WTC11 (cell line): Measurements from ENCODE around the gene RRN3. TPM values are rescaled to one million over a fixed set of nuclear protein-coding genes. Genes with fewer than 3 reads are reported as not detected.

Experiments used
- ATAC-seq: fragments of 200-7000 bp; cut with Tn5 transposase; 2 replicates; pipeline ENCODE4 v1.10.0; 2021; ENCODE audit warnings: mild to moderate bottlenecking, moderate library complexity
- CTCF ChIA-PET: fragments of 300-600 bp; sonication (Branson Sonifier 250); formaldehyde crosslinking; loops from one replicate; lab custom pipeline; 2021; ENCODE audit warnings: antibody characterized with exemption; lab: Charles Lee
- POLR2A ChIA-PET: fragments of 350-600 bp; sonication (Branson Sonifier 250); formaldehyde crosslinking; loops from one replicate; lab custom pipeline; 2021; ENCODE audit warnings: antibody characterized with exemption; lab: Charles Lee
- DNase-seq: peaks from one replicate; pipeline ENCODE4 v3.0.0; 2021; ENCODE audit warnings: low spot score
- H3K27ac Mint-ChIP-seq: 2 replicates; pipeline ENCODE4 v1.8.0; 2021; ENCODE audit warnings: mixed read lengths
- H3K27me3 Mint-ChIP-seq: 2 replicates; pipeline ENCODE4 v1.8.0; 2021; ENCODE audit warnings: low read depth, mild to moderate bottlenecking, moderate library complexity, mixed read lengths
- H3K36me3 Mint-ChIP-seq: 2 replicates; pipeline ENCODE4 v1.8.0; 2021; ENCODE audit warnings: mixed read lengths
- H3K4me1 Mint-ChIP-seq: 2 replicates; pipeline ENCODE4 v1.8.0; 2022; ENCODE audit warnings: mixed read lengths
- H3K4me3 Mint-ChIP-seq: 2 replicates; pipeline ENCODE4 v1.8.0; 2021; ENCODE audit warnings: mild to moderate bottlenecking, moderate library complexity, mixed read lengths
- H3K9me3 Mint-ChIP-seq: 2 replicates; pipeline ENCODE4 v1.8.0; 2021; ENCODE audit warnings: mixed read lengths
- AR ChIP-seq: fragments of 250-450 bp; sonication (Bioruptor Pico); IDR thresholded peaks from 2 replicates; pipeline ENCODE4 v1.9.0; 2021; ENCODE audit warnings: mild to moderate bottlenecking
- ARID4B ChIP-seq: sonication (generic); formaldehyde crosslinking; IDR thresholded peaks from 2 replicates; pipeline ENCODE4 v1.8.0; 2023; ENCODE audit warnings: missing genetic modification reagents, mild to moderate bottlenecking, borderline replicate concordance
- ATF1 ChIP-seq: sonication (generic); formaldehyde crosslinking; IDR thresholded peaks from 2 replicates; pipeline ENCODE4 v1.8.1; 2023; ENCODE audit warnings: mild to moderate bottlenecking, moderate library complexity, missing genetic modification reagents
- CBFB ChIP-seq: sonication (generic); formaldehyde crosslinking; IDR thresholded peaks from 2 replicates; pipeline ENCODE4 v1.8.1; 2022; ENCODE audit warnings: mild to moderate bottlenecking, low read depth, missing genetic modification reagents
- CDX4 ChIP-seq: fragments of 250-450 bp; sonication (Bioruptor Pico); IDR thresholded peaks from 2 replicates; pipeline ENCODE4 v1.9.0; 2021; ENCODE audit warnings: moderate library complexity, mild to moderate bottlenecking, inconsistent platforms, borderline replicate concordance
- CTCF ChIP-seq: fragments of 200-600 bp; IDR thresholded peaks from 2 replicates; pipeline ENCODE4 v1.8.0; 2022; ENCODE audit warnings: antibody characterized with exemption
- E2F1 ChIP-seq: sonication (generic); formaldehyde crosslinking; IDR thresholded peaks from 2 replicates; pipeline ENCODE4 v1.8.0; 2022; ENCODE audit warnings: mild to moderate bottlenecking, missing genetic modification reagents
- E2F5 ChIP-seq: sonication (generic); formaldehyde crosslinking; IDR thresholded peaks from 2 replicates; pipeline ENCODE4 v1.8.1; 2022; ENCODE audit warnings: mild to moderate bottlenecking, moderate library complexity, missing genetic modification reagents
- FOXJ3 ChIP-seq: sonication (generic); formaldehyde crosslinking; IDR thresholded peaks from 2 replicates; pipeline ENCODE4 v1.9.0; 2021; ENCODE audit warnings: missing genetic modification reagents, mild to moderate bottlenecking, borderline replicate concordance
- IRF2 ChIP-seq: sonication (generic); formaldehyde crosslinking; IDR thresholded peaks from 2 replicates; pipeline ENCODE4 v1.8.0; 2022; ENCODE audit warnings: low read depth, missing genetic modification reagents, borderline replicate concordance
- MAX ChIP-seq: sonication (generic); formaldehyde crosslinking; IDR thresholded peaks from 2 replicates; pipeline ENCODE4 v1.8.0; 2022; ENCODE audit warnings: mild to moderate bottlenecking, missing genetic modification reagents
- MXD4 ChIP-seq: fragments of 250-450 bp; sonication (Bioruptor Pico); IDR thresholded peaks from 2 replicates; pipeline ENCODE4 v1.8.0; 2021; ENCODE audit warnings: mild to moderate bottlenecking, moderate library complexity, borderline replicate concordance
- NR1H2 ChIP-seq: sonication (generic); formaldehyde crosslinking; IDR thresholded peaks from 2 replicates; pipeline ENCODE4 v1.9.0; 2021; ENCODE audit warnings: mild to moderate bottlenecking, moderate library complexity, missing genetic modification reagents
- OVOL2 ChIP-seq: fragments of 250-450 bp; sonication (Bioruptor Pico); IDR thresholded peaks from 2 replicates; pipeline ENCODE4 v1.9.0; 2021; ENCODE audit warnings: mild to moderate bottlenecking, borderline replicate concordance
- USF2 ChIP-seq: sonication (generic); formaldehyde crosslinking; IDR thresholded peaks from 2 replicates; pipeline ENCODE4 v1.8.1; 2023; ENCODE audit warnings: mild to moderate bottlenecking, missing genetic modification reagents, moderate library complexity
- ZNF121 ChIP-seq: sonication (generic); formaldehyde crosslinking; IDR thresholded peaks from 2 replicates; pipeline ENCODE4 v1.8.0; 2023; ENCODE audit warnings: missing genetic modification reagents
- ZNF263 ChIP-seq: sonication (generic); formaldehyde crosslinking; IDR thresholded peaks from 2 replicates; pipeline ENCODE4 v1.8.1; 2022; ENCODE audit warnings: low read depth, mild to moderate bottlenecking, moderate library complexity, missing genetic modification reagents
- ZNF317 ChIP-seq: sonication (generic); formaldehyde crosslinking; IDR thresholded peaks from 2 replicates; pipeline ENCODE4 v1.8.1; 2023; ENCODE audit warnings: low read depth, mild to moderate bottlenecking, moderate library complexity, missing genetic modification reagents, borderline replicate concordance
- ZSCAN18 ChIP-seq: fragments of 250-450 bp; sonication (Bioruptor Pico); IDR thresholded peaks from 2 replicates; pipeline ENCODE4 v2.1.2; 2022; ENCODE audit warnings: mild to moderate bottlenecking, moderate library complexity
- total RNA-seq: library from RNA; stranded (reverse); gene quantifications from 3 replicates; pipeline ENCODE4 v1.2.3, GENCODE V29; 2021

The RRN3 gene
- total RNA-seq, 1 experiment from 2014 or later: 25.6 TPM

- POLR2A ChIA-PET: no interaction called here
- TF ChIP-seq FOXJ3 (CRISPR knock-in tag) (no peak), MXD4 (no peak), CDX4 (CRISPR knock-in tag) (no peak), IRF2 (no peak), AR (CRISPR knock-in tag) (no peak), OVOL2 (CRISPR knock-in tag) (no peak), E2F5 (CRISPR knock-in tag) (no peak), CTCF (no peak), ZNF121 (CRISPR knock-in tag) (no peak), USF2 (CRISPR knock-in tag) (no peak), NR1H2 (CRISPR knock-in tag) (no peak), ZNF317 (no peak), ARID4B (no peak), ZNF263 (CRISPR knock-in tag) (no peak), E2F1 (CRISPR knock-in tag) (no peak), CBFB (no peak), ZSCAN18 (CRISPR knock-in tag) (no peak), MAX (CRISPR knock-in tag) (no peak), ATF1 (no peak)
- CTCF ChIA-PET: interaction anchor here (3.2 kb wide), 1 partner anchor 12 kb away, joined by 10 read pairs; the partner anchor contains the start of gene NTAN1
- no peaks in the 10 kb centered on the region for H3K9me3 Mint-ChIP-seq
- peaks cover 41% of the 10 kb centered on the region for H3K36me3 Mint-ChIP-seq
- no peak for ATAC-seq
- peak overlapping the region; percentile 48; the same call in 1 of the 2 replicates for H3K27ac Mint-ChIP-seq
- H3K4me3 Mint-ChIP-seq: no peak overlapping the region
- H3K27me3 Mint-ChIP-seq: no peaks in the 10 kb centered on the region
- DNase-seq: no peak
- H3K4me1 Mint-ChIP-seq: no peaks in the 10 kb centered on the region
Observed at GRCh38 chr16:15044286-15044685, 49.8 kb downstream of the RRN3 start.
